Measurements from ENCODE around the gene SMARCA4.
"Not testable (repeated sequence)": the region's sequence is repeated elsewhere in the genome, so short reads cannot be mapped to it uniquely, and the experiment has no call there.

Gene SMARCA4

DNA sequence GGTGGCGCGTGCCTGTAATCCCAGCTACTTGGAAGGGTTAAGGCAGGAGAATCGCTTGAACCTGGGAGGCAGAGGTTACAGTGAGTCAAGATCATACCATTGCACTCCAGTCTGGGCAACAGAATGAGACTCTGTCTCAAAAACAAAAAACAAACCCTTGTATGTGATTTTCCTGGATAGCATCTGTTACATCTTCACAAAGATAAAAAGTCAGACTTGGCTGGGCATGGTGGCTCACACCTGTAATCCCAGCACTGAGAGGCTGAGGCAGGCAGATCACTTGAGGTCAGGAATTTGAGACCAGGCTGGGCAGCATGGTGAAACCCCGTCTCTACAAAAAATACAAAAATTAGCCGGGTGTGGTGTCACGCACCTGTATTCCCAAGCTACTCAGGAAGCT, 136.5 kb downstream of the SMARCA4 start:
- DNase-seq (ENCODE audit: low read depth, low spot score) = not testable (repeated sequence)

DNA sequence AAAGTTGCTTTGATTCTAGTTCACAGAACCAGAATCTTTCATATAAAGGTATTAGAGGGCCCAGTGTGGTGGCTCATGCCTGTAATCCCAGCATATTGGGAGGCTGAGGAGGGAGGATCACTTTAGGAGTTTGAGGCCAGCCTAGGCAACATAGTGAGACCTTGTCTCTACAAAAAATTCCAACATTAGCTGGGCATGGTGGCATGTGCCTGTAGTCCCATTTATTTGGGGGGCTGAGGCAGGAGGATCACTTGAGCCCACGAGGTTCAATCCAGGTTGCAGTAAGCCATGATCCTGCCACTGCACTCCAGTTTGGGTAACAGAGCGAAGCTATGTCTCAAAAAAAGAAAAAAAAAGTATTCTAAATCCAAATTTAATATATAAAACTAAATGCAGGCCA, 137.5 kb downstream of the SMARCA4 start:
- DNase-seq (ENCODE audit: low read depth, low spot score) = no peak

DNA sequence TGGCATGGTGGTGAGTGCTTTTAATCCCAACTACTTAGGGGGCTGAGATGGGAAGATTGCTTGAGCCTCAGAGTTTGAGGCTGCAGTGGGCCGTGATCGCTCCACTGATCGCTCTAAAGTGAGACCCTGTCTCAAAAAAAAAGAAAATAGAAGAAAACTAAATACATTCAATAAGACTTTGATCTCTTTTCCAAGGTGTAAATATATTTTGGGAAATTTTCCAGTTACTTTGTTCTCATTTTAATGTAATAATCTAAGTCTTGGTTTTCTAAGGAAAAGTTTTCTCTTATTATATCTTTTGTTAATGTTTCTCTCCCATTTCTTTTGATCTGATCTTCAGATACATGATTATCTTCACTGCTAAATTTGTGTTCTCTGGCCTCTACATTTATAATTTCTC, 138.0 kb downstream of the SMARCA4 start:
- no peak for DNase-seq (ENCODE audit: low read depth, low spot score)

DNA sequence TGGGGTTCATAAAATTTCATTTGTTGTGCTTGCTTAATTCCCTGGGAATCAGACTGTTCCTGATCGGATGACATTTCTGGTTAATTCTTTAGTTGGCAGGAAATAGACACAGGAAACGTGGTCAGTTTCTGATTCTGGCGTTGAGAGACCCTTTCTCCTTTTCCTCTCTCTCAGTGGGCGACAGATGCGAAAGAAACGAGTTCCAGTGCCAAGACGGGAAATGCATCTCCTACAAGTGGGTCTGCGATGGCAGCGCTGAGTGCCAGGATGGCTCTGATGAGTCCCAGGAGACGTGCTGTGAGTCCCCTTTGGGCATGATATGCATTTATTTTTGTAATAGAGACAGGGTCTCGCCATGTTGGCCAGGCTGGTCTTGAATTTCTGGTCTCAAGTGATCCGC, 139.2 kb downstream of the SMARCA4 start:
- DNase-seq (ENCODE audit: low read depth, low spot score) = no peak

DNA sequence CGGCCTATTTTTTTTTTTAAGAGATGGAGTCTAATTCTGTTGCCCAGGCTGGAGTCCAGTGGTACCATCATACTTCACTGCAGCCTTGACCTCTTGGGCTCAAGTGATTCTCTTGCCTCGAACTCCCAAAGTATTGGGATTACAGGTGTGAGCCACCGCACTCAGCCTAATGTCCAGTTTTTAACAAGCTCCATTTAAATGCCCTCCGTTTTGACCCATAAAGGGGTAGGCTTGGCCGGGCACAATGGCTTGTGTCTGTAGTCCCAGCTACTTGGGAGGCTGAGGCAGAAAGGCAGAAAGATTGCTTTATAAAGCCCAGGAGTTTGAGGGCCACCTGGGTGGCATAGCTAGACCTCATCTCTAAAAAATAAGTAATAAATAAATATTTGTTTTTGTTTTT, 140.2 kb downstream of the SMARCA4 start:
- DNase-seq (ENCODE audit: low read depth, low spot score) = no peak

DNA sequence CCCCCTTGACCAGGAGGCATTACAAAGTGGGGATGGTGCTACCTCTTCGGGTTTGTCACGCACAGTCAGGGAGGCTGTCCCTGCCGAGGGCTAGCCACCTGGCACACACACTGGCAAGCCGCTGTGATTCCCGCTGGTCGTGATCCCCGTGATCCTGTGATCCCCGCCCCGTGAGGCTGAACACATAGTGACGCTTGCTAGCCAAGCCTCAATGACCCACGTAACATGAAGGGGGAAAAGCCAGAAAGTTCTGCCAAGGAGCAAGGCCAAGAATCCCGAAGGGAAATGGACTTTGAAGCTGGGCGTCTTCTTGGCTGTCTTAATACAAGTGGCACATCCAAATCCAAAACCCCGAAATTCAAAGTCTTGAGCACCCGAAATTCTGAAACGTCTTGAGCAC, 142.1 kb downstream of the SMARCA4 start:
- DNase-seq (ENCODE audit: low read depth, low spot score) = no peak

DNA sequence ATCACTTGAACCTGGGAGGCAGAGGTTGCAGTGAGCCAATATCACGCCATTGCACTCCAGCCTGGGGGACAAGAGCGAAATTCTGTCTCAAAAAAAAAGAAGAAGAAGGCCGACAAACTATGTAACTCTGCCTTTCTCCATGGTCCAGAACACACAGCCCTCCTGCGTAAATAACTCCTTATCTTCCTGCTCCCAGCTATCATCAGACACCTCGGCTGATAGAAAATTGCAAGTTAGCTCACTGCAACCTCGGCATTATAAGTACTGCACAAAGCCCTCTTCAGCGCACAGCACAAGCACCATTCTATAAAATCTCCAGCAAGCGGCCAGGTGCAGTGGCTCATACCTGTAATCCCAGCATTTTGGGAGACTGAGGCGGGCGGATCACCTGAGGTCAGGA, 142.8 kb downstream of the SMARCA4 start:
- DNase-seq (ENCODE audit: low read depth, low spot score) = not testable (repeated sequence)

DNA sequence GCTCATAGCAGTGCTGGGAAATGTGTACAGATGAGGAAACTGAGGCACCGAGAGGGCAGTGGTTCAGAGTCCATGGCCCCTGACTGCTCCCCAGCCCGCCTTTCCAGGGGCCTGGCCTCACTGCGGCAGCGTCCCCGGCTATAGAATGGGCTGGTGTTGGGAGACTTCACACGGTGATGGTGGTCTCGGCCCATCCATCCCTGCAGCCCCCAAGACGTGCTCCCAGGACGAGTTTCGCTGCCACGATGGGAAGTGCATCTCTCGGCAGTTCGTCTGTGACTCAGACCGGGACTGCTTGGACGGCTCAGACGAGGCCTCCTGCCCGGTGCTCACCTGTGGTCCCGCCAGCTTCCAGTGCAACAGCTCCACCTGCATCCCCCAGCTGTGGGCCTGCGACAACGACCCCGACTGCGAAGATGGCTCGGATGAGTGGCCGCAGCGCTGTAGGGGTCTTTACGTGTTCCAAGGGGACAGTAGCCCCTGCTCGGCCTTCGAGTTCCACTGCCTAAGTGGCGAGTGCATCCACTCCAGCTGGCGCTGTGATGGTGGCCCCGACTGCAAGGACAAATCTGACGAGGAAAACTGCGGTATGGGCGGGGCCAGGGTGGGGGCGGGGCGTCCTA, 144.3 kb downstream of the SMARCA4 start:
- DNase-seq (ENCODE audit: low read depth, low spot score) = no peak

DNA sequence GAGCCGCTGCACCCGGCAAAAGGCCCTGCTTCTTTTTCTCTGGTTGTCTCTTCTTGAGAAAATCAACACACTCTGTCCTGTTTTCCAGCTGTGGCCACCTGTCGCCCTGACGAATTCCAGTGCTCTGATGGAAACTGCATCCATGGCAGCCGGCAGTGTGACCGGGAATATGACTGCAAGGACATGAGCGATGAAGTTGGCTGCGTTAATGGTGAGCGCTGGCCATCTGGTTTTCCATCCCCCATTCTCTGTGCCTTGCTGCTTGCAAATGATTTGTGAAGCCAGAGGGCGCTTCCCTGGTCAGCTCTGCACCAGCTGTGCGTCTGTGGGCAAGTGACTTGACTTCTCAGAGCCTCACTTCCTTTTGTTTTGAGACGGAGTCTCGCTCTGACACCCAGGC, 145.6 kb downstream of the SMARCA4 start:
- DNase-seq (ENCODE audit: low read depth, low spot score) = no peak

DNA sequence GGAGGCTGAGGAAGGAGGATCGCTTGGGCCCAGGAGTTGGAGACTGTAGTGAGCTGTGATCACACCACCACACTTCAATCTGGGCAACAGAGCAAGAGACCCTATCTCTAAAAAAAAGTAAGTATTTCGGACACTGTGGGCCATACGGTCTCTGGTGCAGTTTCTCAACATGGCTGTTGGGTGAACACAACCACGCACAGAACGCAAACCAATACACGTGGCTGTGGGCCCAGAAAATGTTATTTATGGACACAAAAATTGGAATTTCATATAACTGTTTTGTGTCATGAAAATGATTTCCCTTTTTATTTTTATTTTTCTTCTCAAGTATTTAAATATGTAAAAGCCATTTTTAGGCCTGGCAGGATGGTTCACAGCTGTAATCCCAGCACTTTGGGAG, 147.9 kb downstream of the SMARCA4 start:
- no peak for DNase-seq (ENCODE audit: low read depth, low spot score)

DNA sequence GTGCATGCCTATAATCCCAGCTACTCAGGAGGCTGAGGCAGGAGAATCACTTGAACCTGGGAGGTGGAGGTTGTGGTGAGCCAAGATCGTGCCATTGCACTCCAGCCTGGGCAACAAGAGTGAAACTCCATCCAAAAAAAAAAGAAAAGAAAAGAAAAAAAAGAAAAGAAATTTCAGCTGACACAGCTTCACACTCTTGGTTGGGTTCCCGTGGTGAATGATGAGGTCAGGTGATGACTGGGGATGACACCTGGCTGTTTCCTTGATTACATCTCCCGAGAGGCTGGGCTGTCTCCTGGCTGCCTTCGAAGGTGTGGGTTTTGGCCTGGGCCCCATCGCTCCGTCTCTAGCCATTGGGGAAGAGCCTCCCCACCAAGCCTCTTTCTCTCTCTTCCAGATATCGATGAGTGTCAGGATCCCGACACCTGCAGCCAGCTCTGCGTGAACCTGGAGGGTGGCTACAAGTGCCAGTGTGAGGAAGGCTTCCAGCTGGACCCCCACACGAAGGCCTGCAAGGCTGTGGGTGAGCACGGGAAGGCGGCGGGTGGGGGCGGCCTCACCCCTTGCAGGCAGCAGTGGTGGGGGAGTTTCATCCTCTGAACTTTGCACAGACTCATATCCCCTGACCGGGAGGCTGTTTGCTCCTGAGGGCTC, 150.4 kb downstream of the SMARCA4 start:
- DNase-seq (ENCODE audit: low read depth, low spot score) = no peak

DNA sequence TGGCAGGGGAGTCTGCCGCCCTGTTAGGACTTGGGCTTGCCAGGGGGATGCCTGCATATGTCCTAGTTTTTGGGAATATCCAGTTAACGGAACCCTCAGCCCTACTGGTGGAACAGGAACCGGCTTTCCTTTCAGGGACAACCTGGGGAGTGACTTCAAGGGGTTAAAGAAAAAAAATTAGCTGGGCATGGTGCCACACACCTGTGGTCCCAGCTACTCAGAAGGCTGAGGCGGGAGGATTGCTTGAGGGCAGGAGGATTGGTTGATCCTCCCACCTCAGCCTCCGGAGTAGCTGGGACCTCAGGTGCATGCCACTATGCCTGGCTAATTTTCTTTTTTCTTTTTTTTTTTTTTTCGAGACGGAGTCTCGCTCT, 150.9 kb downstream of the SMARCA4 start:
- DNase-seq (ENCODE audit: low read depth, low spot score) = no peak

Measured in ELF-1 (cell line).